Ascending aorta (tissue), 2 donors: ENCODE measurements around the gene XYLT1. TPM values are rescaled to one million over a fixed set of nuclear protein-coding genes. Genes with fewer than 3 reads are reported as not detected.

ENCODE experiments used
- DNase-seq, 2 donors: peaks; one replicate each; pipeline ENCODE4 v3.0.0-alpha.2; 2019; ENCODE audit warnings: low spot score in 2 of 2
- H3K27ac ChIP-seq, 2 donors: fragments of 200-600 bp; sonication (generic); one replicate each; pipeline ENCODE4 v1.5.1; 2016 to 2017; ENCODE audit warnings: mild to moderate bottlenecking in 1 of 2
- H3K27me3 ChIP-seq: fragments of 200-600 bp; sonication (generic); one replicate; pipeline ENCODE4 v1.5.1; 2017
- H3K36me3 ChIP-seq, 2 donors: fragments of 200-600 bp; sonication (generic); one replicate each; pipeline ENCODE4 v1.5.1; 2016
- H3K4me1 ChIP-seq, 2 donors: fragments of 200-600 bp; sonication (generic); one replicate each; pipeline ENCODE4 v1.5.1; 2016 to 2017; ENCODE audit warnings: mild to moderate bottlenecking in 1 of 2
- H3K4me3 ChIP-seq, 2 donors: fragments of 200-600 bp; sonication (generic); one replicate each; pipeline ENCODE4 v1.5.1; 2016 to 2017; ENCODE audit warnings: mild to moderate bottlenecking in 1 of 2
- H3K9me3 ChIP-seq, 2 donors: fragments of 200-600 bp; sonication (generic); one replicate each; pipeline ENCODE4 v1.5.1; 2016
- CTCF ChIP-seq, 3 experiments: fragments of 200-600 bp in 2 of 3; fragments of 450-650 bp in 1 of 3; sonication (generic) in 2 of 3; IDR thresholded peaks; one replicate each; pipeline ENCODE4 v1.5.1; 2016 to 2019; ENCODE audit warnings: antibody characterized with exemption in 3 of 3, mild to moderate bottlenecking in 1 of 3, moderate library complexity in 1 of 3
- intact Hi-C: fragments of 100-400 bp; cut with DNase I; formaldehyde crosslinking; loops from one replicate; pipeline ENCODE4 v1.15.1; 2023
- total RNA-seq: library from RNA; depleted of rRNA; stranded (reverse); fragments of >200 nt; gene quantifications from one replicate; pipeline ENCODE4 v1.1.0, GENCODE V29; 2016

Gene XYLT1
- total RNA-seq, 1 donor from 2014 or later = 6.7 TPM

- no peaks in the 10 kb centered on the region for H3K27me3 ChIP-seq
- peaks cover 3 to 32% of the 10 kb centered on the region in 2 donors for H3K4me1 ChIP-seq
- no peak overlapping the region for H3K4me3 ChIP-seq
- no peak for DNase-seq
- H3K36me3 ChIP-seq = no peaks in the 10 kb centered on the region
- no peak overlapping the region for H3K27ac ChIP-seq
- TF ChIP-seq CTCF (IDR thresholded peaks at IDR 0.05) = no peak
- intact Hi-C loops = loop anchor here (5.0 kb wide), 1 partner anchor 39 kb away; no protein-coding TSS in a partner anchor
- H3K9me3 ChIP-seq = no peaks in the 10 kb centered on the region
Measured at GRCh38 chr16:17368446-17368845, 102.3 kb downstream of the XYLT1 start.

- DNase-seq = no peak
- intact Hi-C loops = loop anchor here (5.0 kb wide), 1 partner anchor 39 kb away; no protein-coding TSS in a partner anchor
Measured at GRCh38 chr16:17367923-17368322, 102.8 kb downstream of the XYLT1 start.

GRCh38 chr16:17367036-17367435 lies 103.7 kb downstream of the XYLT1 start:
- DNase-seq = no peak
- no peaks in the 10 kb centered on the region for H3K27me3 ChIP-seq
- intact Hi-C loops = loop anchor here (5.0 kb wide), 1 partner anchor 40 kb away; no protein-coding TSS in a partner anchor
- no peak overlapping the region for H3K4me3 ChIP-seq
- H3K4me1 ChIP-seq = peaks cover 3 to 32% of the 10 kb centered on the region in 2 donors
- no peak for TF ChIP-seq CTCF (IDR thresholded peaks at IDR 0.05)
- H3K9me3 ChIP-seq = no peaks in the 10 kb centered on the region
- H3K36me3 ChIP-seq = no peaks in the 10 kb centered on the region
- H3K27ac ChIP-seq = no peak overlapping the region

More at GRCh38 chr16:17367923-17368322, 102.8 kb downstream of the XYLT1 start:
- H3K36me3 ChIP-seq = no peaks in the 10 kb centered on the region
- peaks cover 3 to 32% of the 10 kb centered on the region in 2 donors for H3K4me1 ChIP-seq
- no peak for TF ChIP-seq CTCF (IDR thresholded peaks at IDR 0.05)
- H3K27ac ChIP-seq = no peak overlapping the region
- no peaks in the 10 kb centered on the region for H3K27me3 ChIP-seq
- H3K9me3 ChIP-seq = no peaks in the 10 kb centered on the region
- H3K4me3 ChIP-seq = no peak overlapping the region

GRCh38 chr16:17366299-17366961 lies 104.3 kb downstream of the XYLT1 start:
- H3K4me1 ChIP-seq = peaks cover 3 to 32% of the 10 kb centered on the region in 2 donors
- H3K9me3 ChIP-seq = no peaks in the 10 kb centered on the region
- TF ChIP-seq CTCF (IDR thresholded peaks at IDR 0.05) = no peak
- no peak overlapping the region for H3K27ac ChIP-seq
- no peaks in the 10 kb centered on the region for H3K36me3 ChIP-seq
- no peak overlapping the region for H3K4me3 ChIP-seq
- intact Hi-C loops = loop anchor here (5.0 kb wide), 1 partner anchor 41 kb away; no protein-coding TSS in a partner anchor
- no peak for DNase-seq
- H3K27me3 ChIP-seq = no peaks in the 10 kb centered on the region

- TF ChIP-seq CTCF (IDR thresholded peaks at IDR 0.05) = no peak
- H3K4me3 ChIP-seq = no peak overlapping the region
- H3K27me3 ChIP-seq = no peaks in the 10 kb centered on the region
- no peaks in the 10 kb centered on the region for H3K36me3 ChIP-seq
- H3K27ac ChIP-seq = no peak overlapping the region
- no peak for DNase-seq
- no peaks in the 10 kb centered on the region for H3K9me3 ChIP-seq
- peaks cover 3 to 31% of the 10 kb centered on the region in 2 donors for H3K4me1 ChIP-seq
- intact Hi-C loops = loop anchor here (5.0 kb wide), 1 partner anchor 42 kb away; no protein-coding TSS in a partner anchor
Measured at GRCh38 chr16:17365591-17366298, 105.0 kb downstream of the XYLT1 start.
